ENCODE measurements around the gene ESR2. TPM values are rescaled to one million over a fixed set of nuclear protein-coding genes. Genes with fewer than 3 reads are reported as not detected.

Gene ESR2
- total and polyA plus RNA-seq, 2 donors (not counting 3 experiments of a cell fraction or from before 2014, with no cell fraction given) = 0.10 to 0.58 TPM

DNA sequence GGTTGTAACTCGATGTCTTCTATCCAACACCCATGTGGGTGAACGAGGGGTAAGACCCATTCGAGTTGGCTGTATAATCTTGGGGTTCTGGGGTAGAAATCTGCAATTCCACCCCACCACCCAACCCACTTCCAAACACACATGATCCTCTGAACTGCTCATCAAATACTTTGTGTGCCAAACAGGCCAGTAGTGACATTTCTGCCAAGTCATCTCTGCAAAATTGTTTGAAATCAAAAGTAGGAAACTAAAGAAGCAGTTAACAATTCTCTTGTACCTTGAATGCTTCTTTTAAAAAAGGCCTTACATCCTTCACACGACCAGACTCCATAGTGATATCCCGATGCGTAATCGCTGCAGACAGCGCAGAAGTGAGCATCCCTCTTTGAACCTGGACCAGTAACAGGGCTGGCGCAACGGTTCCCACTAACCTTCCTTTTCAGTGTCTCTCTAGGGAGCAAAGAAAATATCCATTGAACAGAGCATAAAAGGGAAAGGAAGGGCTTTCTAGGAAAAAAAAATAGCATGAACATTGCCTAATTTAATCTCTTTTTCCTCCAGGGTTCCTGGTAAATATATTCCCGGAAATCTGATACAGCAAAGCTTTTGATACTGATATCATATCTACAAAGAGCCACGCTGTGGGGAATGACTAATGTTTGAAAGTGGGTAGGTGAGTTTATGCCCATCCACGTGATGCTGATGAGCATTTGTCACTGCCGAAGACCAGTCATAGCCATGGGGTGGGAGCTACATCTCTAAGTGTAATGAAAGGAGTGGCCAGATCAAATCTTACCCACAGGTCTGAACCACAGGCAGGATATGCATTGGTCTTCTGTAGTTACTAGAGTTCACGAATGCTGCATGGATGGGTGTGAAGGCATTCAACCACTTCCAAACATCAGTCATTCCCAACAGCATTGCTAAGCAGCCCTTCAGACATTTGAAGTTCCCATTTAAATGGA lies 14.2 kb downstream of the ESR2 start:
- Histone ChIP-seq H3K9me3 (replicated peaks; ENCODE audit: control insufficient read depth, insufficient read depth, low read length) (no peaks in the 10 kb centered on the region), H2AFZ (ENCODE audit: low read depth, low read length) (no peak overlapping the region), H3K4me1 (ENCODE audit: control insufficient read depth, extremely low read depth, insufficient read depth, low read length) (peaks cover 22% of the 10 kb centered on the region), H3K79me2 (ENCODE audit: control insufficient read depth, insufficient read depth, low read length) (no peaks in the 10 kb centered on the region), H4K20me1 (replicated peaks; ENCODE audit: control insufficient read depth, extremely low read depth, insufficient read depth, low read length) (no peaks in the 10 kb centered on the region), H3K27ac (ENCODE audit: insufficient read depth, low read depth, low read length) (no peak overlapping the region), H3K9ac (replicated peaks; ENCODE audit: extremely low read depth, insufficient read depth, low read length) (no peak overlapping the region), H3K36me3 (ENCODE audit: control insufficient read depth in 2 of 2, extremely low read depth in 1 of 2, insufficient read depth in 2 of 2, low read length in 2 of 2) (no peaks in the 10 kb centered on the region), H3K4me3 (replicated peaks in 1 of 3; ENCODE audit: insufficient read depth in 1 of 3, low read depth in 1 of 3, low read length in 3 of 3) (no peak overlapping the region), H3K4me2 (ENCODE audit: insufficient read depth, low read length) (peak overlapping the region; percentile 40), H3K27me3 (ENCODE audit: control insufficient read depth in 2 of 2, insufficient read depth in 2 of 2, low read length in 2 of 2) (no peaks in the 10 kb centered on the region), H3K9me1 (replicated peaks; ENCODE audit: control insufficient read depth, extremely low read depth, insufficient read depth, low read length) (no peaks in the 10 kb centered on the region)
- FAIRE-seq = peak; percentile 63
- POLR2A ChIA-PET = no interaction called here
- peak; percentile 92 for DNase-seq (ENCODE audit: low read depth, low spot score)
- BruUV-seq (replicated peaks) = no TSS peak
- CTCF ChIA-PET = interaction anchor here (1.0 kb wide), 4 partner anchors 15 to 23 kb away, joined by 3 read pairs; partner anchors contain the start of gene ESR2
- intact Hi-C loops (cut with micrococcal nuclease) = loop anchor here (1.0 kb wide), 1 partner anchor 48 kb away; no protein-coding TSS in a partner anchor
- TF ChIP-seq POLR2AphosphoS5 (IDR thresholded peaks at IDR 0.05; ENCODE audit: insufficient read depth, low read depth, low read length) = peak; percentile 23
- no peak for TF ChIP-seq EZH2 (IDR thresholded peaks at IDR 0.05; ENCODE audit: borderline replicate concordance, low read depth, low read length, severe bottlenecking)
- peak; percentile 71 for TF ChIP-seq JUN (IDR thresholded peaks at IDR 0.05; ENCODE audit: borderline replicate concordance, insufficient read depth, insufficient read length, low read depth)
- peak; percentile 78 for TF ChIP-seq FOS (IDR thresholded peaks at IDR 0.05; ENCODE audit: borderline replicate concordance, insufficient read depth, low read length)
- TF ChIP-seq, protein P1, sequence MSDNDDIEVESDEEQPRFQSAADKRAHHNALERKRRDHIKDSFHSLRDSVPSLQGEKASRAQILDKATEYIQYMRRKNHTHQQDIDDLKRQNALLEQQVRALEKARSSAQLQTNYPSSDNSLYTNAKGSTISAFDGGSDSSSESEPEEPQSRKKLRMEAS (IDR thresholded peaks at IDR 0.05; ENCODE audit: insufficient read depth, insufficient read length) = no peak
- peak; percentile 44 for TF ChIP-seq MYC (IDR thresholded peaks at IDR 0.05; ENCODE audit: low read depth, low read length)
- TF ChIP-seq POLR2A (IDR thresholded peaks at IDR 0.05; ENCODE audit: low read depth, low read length) = peak; percentile 55
- TF ChIP-seq, protein P2, sequence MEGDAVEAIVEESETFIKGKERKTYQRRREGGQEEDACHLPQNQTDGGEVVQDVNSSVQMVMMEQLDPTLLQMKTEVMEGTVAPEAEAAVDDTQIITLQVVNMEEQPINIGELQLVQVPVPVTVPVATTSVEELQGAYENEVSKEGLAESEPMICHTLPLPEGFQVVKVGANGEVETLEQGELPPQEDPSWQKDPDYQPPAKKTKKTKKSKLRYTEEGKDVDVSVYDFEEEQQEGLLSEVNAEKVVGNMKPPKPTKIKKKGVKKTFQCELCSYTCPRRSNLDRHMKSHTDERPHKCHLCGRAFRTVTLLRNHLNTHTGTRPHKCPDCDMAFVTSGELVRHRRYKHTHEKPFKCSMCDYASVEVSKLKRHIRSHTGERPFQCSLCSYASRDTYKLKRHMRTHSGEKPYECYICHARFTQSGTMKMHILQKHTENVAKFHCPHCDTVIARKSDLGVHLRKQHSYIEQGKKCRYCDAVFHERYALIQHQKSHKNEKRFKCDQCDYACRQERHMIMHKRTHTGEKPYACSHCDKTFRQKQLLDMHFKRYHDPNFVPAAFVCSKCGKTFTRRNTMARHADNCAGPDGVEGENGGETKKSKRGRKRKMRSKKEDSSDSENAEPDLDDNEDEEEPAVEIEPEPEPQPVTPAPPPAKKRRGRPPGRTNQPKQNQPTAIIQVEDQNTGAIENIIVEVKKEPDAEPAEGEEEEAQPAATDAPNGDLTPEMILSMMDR (IDR thresholded peaks at IDR 0.05; ENCODE audit: extremely low read depth in 1 of 2, insufficient read depth in 1 of 2, low read depth in 1 of 2, low read length in 2 of 2) = no peak
- peak; percentile 98 for TF ChIP-seq GATA2 (IDR thresholded peaks at IDR 0.05; ENCODE audit: insufficient read depth, insufficient read length, low read depth, low read length)
- dilution Hi-C loops (cut with MboI; ENCODE audit: extremely low pct_ligation_motif_present, low sequenced_read_pairs) = no loop called here
